ENCODE results near the gene ACIN1. TPM values are rescaled to one million over a fixed set of nuclear protein-coding genes. Genes with fewer than 3 reads are reported as not detected.

The ACIN1 gene
- total and polyA plus RNA-seq, 9 of the 15 experiments (the other 6 are each of a cell fraction or from before 2014, with no cell fraction given), result 5.0 to 196 (median 129) TPM

DNA sequence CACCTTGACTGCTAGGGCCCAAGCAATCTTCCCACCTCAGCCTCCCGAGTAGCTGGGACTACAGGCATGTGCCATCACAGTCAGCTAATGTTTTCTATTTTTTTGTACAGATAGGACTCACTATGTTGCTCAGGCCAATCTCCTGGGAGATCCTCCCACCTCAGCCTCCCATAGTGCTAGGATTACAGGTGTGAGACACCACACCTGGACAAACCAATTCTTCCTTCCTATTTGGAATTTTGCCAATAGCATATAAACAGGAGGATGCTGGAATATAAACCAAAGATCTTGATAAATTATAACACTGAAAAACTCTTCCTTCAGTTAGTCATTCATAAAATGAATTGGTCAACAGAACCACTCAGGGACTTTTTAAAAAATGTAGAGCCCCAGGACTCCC, 8.4 kb downstream of the ACIN1 start:
- in situ Hi-C loops (cut with MboI), result no loop called here
- H3K27ac ChIP-seq (ENCODE audit: extremely low read depth, low read depth, low read length), result no peak overlapping the region; the same call in 2 of the 3 replicates
- DNase-seq (ENCODE audit: extremely low read depth in 1 of 4, low spot score in 3 of 4), result no peak
- no peaks in the 10 kb centered on the region for H3K9me1 ChIP-seq (ENCODE audit: control insufficient read depth, insufficient read depth, low read length)
- intact Hi-C loops (cut with micrococcal nuclease), result no loop called here
- no peak overlapping the region for H3K9ac ChIP-seq (ENCODE audit: insufficient read depth in 1 of 2, low read depth in 2 of 2, low read length in 2 of 2)
- peaks cover 18% of the 10 kb centered on the region; the same call in 2 of the 3 replicates for H3K79me2 ChIP-seq (ENCODE audit: control insufficient read depth, insufficient read depth, low read length)
- no peak for ATAC-seq
- BruUV-seq (replicated peaks), result no TSS peak
- POLR2A ChIA-PET, result interaction anchor here (1.1 to 2.4 kb wide), 3 partner anchors 8 to 23 kb away, joined by 3 to 11 read pairs (median 4); partner anchors contain the start of genes ACIN1 and C14orf119
- H3K27me3 ChIP-seq (ENCODE audit: control insufficient read depth in 2 of 2, insufficient read depth in 2 of 2, low read length in 2 of 2), result no peaks in the 10 kb centered on the region
- TF ChIP-seq EP300 (IDR thresholded peaks at IDR 0.05; ENCODE audit: low read length), result no peak
- peak; percentile 63 for TF ChIP-seq NFIC (IDR thresholded peaks at IDR 0.05)
- no peaks in the 10 kb centered on the region for H4K20me1 ChIP-seq (replicated peaks; ENCODE audit: control insufficient read depth, insufficient read depth, low read length)
- FAIRE-seq, result peak; percentile 61
- H2AFZ ChIP-seq (ENCODE audit: low read depth, low read length), result no peak overlapping the region
- 80% methylated on average over 1 of the region's 1 CpG for WGBS (ENCODE audit: insufficient coverage, low coverage, missing lambda C conversion rate)
- H3K4me3 ChIP-seq, result no peak overlapping the region
- H3K36me3 ChIP-seq (ENCODE audit: control insufficient read depth, insufficient read depth, low read length), result peaks cover 98% of the 10 kb centered on the region
- no peaks in the 10 kb centered on the region for H3K9me3 ChIP-seq (replicated peaks; ENCODE audit: control insufficient read depth, insufficient read depth, low read depth, low read length)
- H3K4me2 ChIP-seq (ENCODE audit: insufficient read depth, low read length), result no peak overlapping the region
- H3K4me1 ChIP-seq (replicated peaks in 1 of 2; ENCODE audit: control insufficient read depth in 2 of 2, insufficient read depth in 2 of 2, low read length in 2 of 2), result no peaks in the 10 kb centered on the region
- CTCF ChIA-PET (ENCODE audit: low intra/inter-chr PET ratio), result no interaction called here

- Histone ChIP-seq H3K36me3 (ENCODE audit: control insufficient read depth, insufficient read depth, low read length) (peaks cover 99% of the 10 kb centered on the region), H4K20me1 (replicated peaks; ENCODE audit: control insufficient read depth, insufficient read depth, low read length) (no peaks in the 10 kb centered on the region), H3K9ac (ENCODE audit: insufficient read depth in 1 of 2, low read depth in 2 of 2, low read length in 2 of 2) (no peak overlapping the region), H2AFZ (ENCODE audit: low read depth, low read length) (no peak overlapping the region), H3K9me1 (ENCODE audit: control insufficient read depth, insufficient read depth, low read length) (no peaks in the 10 kb centered on the region), H3K79me2 (ENCODE audit: control insufficient read depth, insufficient read depth, low read length) (peaks cover 13% of the 10 kb centered on the region; the same call in 2 of the 3 replicates), H3K4me3 (no peak overlapping the region), H3K4me2 (ENCODE audit: insufficient read depth, low read length) (no peak overlapping the region), H3K27me3 (ENCODE audit: control insufficient read depth in 2 of 2, insufficient read depth in 2 of 2, low read length in 2 of 2) (no peaks in the 10 kb centered on the region), H3K4me1 (replicated peaks in 1 of 2; ENCODE audit: control insufficient read depth in 2 of 2, insufficient read depth in 2 of 2, low read length in 2 of 2) (no peaks in the 10 kb centered on the region), H3K9me3 (replicated peaks; ENCODE audit: control insufficient read depth, insufficient read depth, low read depth, low read length) (no peaks in the 10 kb centered on the region), H3K27ac (ENCODE audit: extremely low read depth, low read depth, low read length) (no peak overlapping the region)
- FAIRE-seq (no peak), ATAC-seq (no peak), DNase-seq (ENCODE audit: extremely low read depth in 1 of 4, low spot score in 3 of 4) (no peak)
- 93% methylated on average over 3 of the region's 3 CpGs for WGBS (ENCODE audit: insufficient coverage, low coverage, missing lambda C conversion rate)
- CTCF ChIA-PET (ENCODE audit: low intra/inter-chr PET ratio), result no interaction called here
- no TSS peak for BruUV-seq (replicated peaks)
- intact Hi-C loops (cut with micrococcal nuclease), result no loop called here
- in situ Hi-C loops (cut with MboI), result no loop called here
- POLR2A ChIA-PET, result interaction anchor here (1.1 to 2.4 kb wide), 3 partner anchors 9 to 24 kb away, joined by 3 to 11 read pairs (median 4); partner anchors contain the start of genes ACIN1 and C14orf119
- no peak for TF ChIP-seq KLF6 (CRISPR knock-in tag; IDR thresholded peaks at IDR 0.05; ENCODE audit: borderline replicate concordance)
- TF ChIP-seq POU5F1 (IDR thresholded peaks at IDR 0.05; ENCODE audit: borderline replicate concordance, low read depth, low read length, partially characterized antibody), result no peak
- no peak for TF ChIP-seq LARP7 (IDR thresholded peaks at IDR 0.05)
- TF ChIP-seq RBM25 (IDR thresholded peaks at IDR 0.05; ENCODE audit: low read depth, low read length, severe bottlenecking), result no peak
- TF ChIP-seq E2F3 (CRISPR knock-in tag; IDR thresholded peaks at IDR 0.05), result no peak
- TF ChIP-seq RAD51 (IDR thresholded peaks at IDR 0.05; ENCODE audit: borderline replicate concordance, low read depth), result no peak
- TF ChIP-seq, protein P1, sequence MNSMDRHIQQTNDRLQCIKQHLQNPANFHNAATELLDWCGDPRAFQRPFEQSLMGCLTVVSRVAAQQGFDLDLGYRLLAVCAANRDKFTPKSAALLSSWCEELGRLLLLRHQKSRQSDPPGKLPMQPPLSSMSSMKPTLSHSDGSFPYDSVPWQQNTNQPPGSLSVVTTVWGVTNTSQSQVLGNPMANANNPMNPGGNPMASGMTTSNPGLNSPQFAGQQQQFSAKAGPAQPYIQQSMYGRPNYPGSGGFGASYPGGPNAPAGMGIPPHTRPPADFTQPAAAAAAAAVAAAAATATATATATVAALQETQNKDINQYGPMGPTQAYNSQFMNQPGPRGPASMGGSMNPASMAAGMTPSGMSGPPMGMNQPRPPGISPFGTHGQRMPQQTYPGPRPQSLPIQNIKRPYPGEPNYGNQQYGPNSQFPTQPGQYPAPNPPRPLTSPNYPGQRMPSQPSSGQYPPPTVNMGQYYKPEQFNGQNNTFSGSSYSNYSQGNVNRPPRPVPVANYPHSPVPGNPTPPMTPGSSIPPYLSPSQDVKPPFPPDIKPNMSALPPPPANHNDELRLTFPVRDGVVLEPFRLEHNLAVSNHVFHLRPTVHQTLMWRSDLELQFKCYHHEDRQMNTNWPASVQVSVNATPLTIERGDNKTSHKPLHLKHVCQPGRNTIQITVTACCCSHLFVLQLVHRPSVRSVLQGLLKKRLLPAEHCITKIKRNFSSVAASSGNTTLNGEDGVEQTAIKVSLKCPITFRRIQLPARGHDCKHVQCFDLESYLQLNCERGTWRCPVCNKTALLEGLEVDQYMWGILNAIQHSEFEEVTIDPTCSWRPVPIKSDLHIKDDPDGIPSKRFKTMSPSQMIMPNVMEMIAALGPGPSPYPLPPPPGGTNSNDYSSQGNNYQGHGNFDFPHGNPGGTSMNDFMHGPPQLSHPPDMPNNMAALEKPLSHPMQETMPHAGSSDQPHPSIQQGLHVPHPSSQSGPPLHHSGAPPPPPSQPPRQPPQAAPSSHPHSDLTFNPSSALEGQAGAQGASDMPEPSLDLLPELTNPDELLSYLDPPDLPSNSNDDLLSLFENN (IDR thresholded peaks at IDR 0.05; ENCODE audit: low read depth in 2 of 2, low read length in 2 of 2), result no peak
- TF ChIP-seq, protein P2, sequence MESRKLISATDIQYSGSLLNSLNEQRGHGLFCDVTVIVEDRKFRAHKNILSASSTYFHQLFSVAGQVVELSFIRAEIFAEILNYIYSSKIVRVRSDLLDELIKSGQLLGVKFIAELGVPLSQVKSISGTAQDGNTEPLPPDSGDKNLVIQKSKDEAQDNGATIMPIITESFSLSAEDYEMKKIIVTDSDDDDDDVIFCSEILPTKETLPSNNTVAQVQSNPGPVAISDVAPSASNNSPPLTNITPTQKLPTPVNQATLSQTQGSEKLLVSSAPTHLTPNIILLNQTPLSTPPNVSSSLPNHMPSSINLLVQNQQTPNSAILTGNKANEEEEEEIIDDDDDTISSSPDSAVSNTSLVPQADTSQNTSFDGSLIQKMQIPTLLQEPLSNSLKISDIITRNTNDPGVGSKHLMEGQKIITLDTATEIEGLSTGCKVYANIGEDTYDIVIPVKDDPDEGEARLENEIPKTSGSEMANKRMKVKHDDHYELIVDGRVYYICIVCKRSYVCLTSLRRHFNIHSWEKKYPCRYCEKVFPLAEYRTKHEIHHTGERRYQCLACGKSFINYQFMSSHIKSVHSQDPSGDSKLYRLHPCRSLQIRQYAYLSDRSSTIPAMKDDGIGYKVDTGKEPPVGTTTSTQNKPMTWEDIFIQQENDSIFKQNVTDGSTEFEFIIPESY (CRISPR knock-in tag; IDR thresholded peaks at IDR 0.05), result no peak
Measured at GRCh38 chr14:23085458-23085857, 9.5 kb downstream of the ACIN1 start.

Measured in K562 (cell line).